GM18508 (cell line): ENCODE measurements around the gene SCLY.

ENCODE experiments used
- ATAC-seq: cut with Tn5 transposase; IDR thresholded peaks from one replicate; pipeline ENCODE4 v1.9.1; 2021; ENCODE audit warnings: moderate number of reproducible peaks; ENCODE audit not compliant: insufficient read depth, unreplicated experiment

SCLY gene

DNA sequence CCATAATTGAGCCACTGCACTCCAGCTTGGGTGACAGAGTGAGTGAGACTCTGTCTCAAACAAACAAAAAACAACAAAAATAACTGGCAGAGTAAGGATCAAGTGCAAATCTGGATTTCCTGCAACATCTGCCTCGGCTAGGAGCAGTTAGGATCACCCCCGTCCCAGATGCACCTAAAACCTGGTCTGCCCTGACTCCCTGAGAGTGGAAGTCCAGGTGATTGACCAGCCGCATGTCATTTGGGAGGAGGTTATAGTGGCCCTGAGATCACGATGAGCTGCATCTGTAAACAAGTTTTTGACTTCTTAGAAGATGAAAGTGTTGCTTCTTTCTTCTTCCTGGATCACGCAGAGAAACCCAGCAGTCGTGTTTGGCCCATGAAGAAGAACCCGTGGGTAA lies 34.3 kb downstream of the SCLY start:
- no peak for ATAC-seq

DNA sequence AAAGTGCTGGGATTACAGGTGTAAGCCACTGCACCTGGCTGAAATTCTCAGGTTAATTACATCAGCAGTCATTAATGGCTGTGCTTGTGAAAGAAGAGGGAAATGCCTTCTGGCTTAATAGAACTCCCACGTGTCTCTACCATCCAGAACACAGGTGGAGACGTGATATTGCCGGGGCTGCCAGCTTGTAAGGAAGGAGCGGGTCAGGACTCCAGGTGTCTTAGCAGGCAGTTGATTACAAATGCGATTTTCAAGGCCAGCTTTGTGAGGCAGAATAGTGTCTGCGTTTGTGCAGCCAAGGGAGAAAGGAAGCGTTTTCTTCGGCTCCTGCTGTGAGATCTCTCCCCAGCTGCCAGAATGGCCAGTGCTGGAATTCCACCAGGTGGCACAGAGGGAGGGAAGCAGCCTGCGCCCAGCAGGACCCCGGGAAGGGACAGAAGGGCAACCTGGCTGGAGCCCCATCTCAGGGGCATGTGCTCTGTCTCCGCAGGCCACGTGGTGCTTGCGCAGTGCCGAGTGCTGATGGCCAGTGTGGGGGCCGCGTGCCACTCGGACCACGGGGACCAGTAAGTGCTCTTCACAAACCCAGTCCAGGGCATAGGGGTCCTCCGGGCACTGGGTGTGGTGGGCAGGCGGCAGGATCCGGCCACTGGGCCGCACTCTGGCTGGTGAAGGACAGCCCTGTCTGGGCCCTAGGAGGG lies 35.7 kb downstream of the SCLY start:
- no peak for ATAC-seq

DNA sequence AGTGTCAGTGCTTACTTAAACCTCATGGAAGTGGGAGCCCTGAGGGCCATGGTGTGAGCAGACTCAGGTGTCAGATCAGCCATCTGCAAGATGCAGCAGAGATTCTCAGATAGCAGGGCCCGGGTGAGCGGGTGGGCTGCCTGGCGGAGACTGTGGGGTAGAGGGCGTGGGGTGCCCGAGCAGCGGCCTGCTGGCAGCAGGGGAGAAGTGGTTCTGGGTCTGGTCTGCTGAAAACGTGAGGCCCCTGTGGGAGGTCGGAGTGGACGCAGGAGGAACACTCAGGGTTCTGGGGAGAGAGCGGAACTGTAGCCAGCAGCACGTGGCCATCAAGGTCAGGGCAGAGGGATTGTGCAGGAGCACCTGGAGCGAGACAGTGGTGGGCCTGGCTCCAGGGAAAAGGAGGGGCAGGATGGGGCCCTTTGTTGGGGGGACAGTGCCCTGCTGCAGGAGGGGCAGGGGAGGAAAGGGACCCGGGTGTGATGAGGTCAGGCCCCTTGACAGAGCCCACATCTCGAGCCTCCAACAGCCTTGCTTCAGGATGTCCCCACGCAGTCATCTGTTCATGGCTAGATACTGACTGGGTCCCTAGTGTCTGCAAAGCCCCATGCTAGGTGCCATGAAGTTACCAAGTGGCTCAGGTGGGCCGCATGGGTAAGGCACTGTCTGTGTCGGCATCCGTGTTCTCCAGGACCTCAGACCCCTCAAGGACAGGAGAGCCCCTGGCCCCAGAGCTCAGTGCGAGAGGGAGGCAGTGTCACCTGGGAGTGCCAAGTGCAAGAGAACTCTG lies 36.6 kb downstream of the SCLY start:
- no peak for ATAC-seq

- no peak for ATAC-seq
Measured at GRCh38 chr2:238097988-238098871, 37.4 kb downstream of the SCLY start.

DNA sequence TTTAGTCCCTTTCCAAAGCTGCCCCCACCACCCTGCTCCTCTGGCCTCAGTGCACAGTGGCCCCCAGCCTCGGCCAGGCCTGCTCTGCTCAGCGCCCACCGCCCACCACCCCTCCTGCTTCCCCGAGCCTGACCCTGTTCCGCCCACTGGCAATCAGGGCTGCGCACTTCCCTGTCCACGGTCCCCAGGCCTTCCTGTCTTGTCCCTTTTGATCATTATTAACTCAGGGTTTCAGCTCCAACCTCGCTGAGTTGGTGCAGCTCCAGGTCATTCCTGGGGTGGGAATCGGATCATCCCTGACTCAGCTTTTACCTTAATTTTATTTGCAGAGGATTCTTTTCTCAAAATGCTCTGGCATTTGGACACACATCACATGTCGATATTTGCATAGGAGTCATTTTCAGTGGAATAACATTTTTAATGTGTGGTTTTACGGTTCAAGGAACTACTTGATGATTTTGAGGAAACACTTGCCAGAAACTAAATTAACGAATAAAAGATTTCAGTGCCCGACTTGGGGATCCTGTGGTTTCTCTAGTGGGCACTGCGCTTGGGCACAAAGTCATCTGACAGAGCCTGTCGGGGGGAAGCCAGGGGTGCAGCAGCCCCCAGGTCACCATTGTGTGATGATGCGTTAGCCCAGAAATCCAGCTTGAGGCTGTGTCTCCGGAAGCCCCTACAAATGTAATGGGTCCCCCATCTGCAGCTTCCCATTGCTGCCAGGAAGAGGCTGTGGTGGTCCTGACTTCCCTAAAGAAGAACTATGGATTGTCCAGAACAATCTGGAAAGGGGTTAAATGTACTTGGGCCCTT lies 38.3 kb downstream of the SCLY start:
- no peak for ATAC-seq

GRCh38 chr2:238099714-238100048 lies 38.9 kb downstream of the SCLY start:
- no peak for ATAC-seq

- ATAC-seq: no peak
Measured at GRCh38 chr2:238100049-238100820, 39.4 kb downstream of the SCLY start, which contains the start of gene ESPNL. TSS of gene ESPNL (plus strand) at chr2:238100340. CDS start at chr2:238100420, 80 bp downstream.

DNA sequence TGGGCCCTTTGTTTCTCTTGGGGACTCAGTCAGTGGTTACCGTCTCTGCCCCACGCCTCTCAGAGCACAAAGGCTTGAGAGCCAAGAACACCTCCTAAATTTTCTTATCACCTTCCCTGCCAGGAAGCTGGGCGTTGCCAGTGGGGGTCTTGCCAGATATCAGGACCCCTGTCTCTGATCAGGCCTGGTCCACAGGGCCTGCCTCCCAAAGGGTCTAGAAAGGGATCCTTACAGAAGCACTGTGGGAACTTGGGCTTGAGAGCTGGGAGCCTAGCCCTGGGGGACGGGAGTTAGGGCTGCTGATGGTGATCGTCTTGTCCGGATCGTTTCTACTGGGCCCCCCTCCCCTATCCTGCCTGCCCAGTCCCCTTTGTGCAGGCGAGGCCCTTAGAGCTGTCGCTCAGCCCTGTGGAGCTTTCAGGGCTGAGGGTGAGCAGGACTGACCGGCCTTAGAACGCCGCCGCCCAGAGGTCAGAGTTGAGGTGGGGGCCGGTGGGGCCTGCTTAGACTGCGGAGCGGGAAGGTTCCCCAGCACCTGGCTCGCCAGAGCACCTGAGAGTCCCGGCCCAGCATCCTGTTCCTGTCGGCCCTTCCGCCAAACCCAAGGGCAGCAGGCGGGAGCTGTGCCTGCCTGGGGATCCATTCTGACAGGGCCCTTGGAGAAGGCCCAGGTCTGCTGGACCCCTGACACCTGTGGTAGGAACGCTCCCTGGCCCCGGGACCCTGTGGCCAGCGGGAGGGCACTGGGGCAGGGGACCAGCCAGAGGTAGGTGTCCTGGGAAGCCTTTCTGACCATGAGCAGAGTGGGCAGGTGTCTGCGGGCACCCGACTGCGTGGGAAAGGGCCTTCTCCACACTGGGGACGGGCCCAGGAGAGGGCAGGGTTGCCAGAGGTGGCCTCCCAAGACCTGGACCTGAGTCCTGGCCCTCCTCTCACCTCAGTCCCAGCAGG lies 40.3 kb downstream of the SCLY start:
- no peak for ATAC-seq

DNA sequence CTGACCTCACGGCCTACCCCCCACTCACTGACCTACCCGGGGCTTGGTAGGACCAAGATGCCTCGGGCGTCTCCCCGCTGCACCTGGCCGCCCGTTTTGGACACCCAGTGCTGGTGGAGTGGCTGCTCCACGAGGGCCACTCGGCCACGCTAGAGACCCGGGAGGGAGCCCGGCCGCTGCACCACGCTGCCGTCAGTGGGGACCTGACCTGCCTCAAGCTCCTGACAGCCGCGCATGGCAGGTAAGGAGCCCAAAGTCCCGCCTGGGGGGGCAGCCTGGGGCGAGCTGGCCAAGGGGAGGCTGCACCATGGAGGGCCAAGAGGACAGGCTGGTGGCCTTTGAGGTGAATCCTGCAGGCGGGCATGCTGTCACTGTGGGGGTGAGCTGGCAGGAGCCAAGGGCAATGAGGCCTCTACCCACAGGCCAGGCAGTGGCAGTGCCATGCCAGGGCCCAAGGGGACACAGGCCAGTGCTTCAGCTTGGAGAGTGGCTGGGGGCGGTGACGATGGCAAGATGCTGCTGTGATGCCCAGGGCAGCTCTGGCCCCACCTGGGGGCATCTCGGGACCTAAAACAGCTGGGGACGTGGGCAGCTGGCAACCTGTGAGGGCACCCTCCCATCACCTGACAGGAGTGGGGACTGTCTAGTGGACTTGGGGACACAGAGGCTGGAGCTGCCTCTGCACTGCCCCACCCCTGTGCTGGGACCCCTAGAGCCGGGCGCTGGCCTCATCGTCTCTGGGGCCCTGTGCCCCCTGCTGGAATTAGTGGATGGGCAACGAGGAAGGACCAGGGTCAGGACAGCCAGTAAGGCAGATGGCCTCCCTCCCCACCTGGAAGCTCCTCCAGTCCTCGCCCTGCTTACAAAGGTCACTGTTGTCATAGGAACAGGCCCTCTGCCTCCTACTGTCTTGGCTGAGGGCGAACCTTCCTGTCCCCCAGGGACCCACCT lies 41.4 kb downstream of the SCLY start:
- no peak for ATAC-seq

DNA sequence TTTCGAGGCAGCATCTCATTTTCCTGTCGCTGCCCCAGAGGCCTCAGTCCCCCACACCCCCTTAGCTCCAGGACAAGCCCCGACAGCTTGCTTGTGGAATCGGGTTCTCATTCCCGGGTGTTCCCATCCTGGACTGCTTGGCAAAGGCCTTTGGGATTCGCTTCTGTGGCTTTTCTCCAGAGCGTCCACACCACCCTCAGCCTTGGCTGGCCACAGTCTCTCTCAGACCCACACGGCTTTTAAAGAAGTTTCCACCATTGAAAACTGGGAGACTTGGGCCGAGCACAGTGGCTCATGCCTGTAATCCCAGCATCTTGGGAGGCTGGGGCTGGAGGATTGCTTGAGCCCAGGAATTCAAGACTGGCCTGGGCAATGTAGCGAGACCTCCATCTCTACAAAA lies 42.1 kb downstream of the SCLY start:
- no peak for ATAC-seq

- no peak for ATAC-seq
Measured at GRCh38 chr2:238103465-238104225, 42.8 kb downstream of the SCLY start.

- ATAC-seq: no peak
Measured at GRCh38 chr2:238104226-238104690, 43.5 kb downstream of the SCLY start.

DNA sequence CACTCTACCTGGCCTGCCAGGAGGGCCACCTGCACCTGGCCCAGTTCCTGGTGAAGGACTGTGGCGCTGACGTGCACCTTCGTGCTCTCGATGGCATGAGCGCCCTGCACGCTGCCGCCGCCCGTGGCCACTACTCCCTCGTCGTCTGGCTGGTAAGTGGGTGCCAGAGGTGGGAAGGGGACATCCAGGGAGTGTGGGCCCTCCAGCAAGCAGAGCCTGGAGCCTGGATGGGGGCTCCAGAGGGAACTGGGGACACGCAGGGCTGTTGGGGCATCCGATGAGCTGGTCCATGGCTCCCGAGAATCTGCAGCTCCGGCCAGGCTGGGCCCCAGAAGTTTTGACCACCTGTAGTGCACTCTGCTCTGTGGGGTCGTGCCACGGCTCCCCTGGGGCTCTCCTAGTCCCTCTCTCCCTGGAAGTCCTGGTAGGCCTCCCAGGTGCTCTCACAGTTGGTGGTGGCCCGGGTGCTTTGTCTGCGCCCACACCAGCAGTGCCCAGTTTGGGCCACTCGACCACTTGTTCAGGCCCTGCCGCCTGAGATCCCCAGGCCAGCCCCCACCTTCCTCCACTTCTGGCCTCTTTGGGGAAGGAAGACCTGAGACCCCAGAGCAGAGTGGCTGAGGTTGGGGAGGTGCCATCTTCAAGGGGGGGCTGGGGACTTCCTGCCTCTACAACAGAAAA lies 44.0 kb downstream of the SCLY start:
- no peak for ATAC-seq

DNA sequence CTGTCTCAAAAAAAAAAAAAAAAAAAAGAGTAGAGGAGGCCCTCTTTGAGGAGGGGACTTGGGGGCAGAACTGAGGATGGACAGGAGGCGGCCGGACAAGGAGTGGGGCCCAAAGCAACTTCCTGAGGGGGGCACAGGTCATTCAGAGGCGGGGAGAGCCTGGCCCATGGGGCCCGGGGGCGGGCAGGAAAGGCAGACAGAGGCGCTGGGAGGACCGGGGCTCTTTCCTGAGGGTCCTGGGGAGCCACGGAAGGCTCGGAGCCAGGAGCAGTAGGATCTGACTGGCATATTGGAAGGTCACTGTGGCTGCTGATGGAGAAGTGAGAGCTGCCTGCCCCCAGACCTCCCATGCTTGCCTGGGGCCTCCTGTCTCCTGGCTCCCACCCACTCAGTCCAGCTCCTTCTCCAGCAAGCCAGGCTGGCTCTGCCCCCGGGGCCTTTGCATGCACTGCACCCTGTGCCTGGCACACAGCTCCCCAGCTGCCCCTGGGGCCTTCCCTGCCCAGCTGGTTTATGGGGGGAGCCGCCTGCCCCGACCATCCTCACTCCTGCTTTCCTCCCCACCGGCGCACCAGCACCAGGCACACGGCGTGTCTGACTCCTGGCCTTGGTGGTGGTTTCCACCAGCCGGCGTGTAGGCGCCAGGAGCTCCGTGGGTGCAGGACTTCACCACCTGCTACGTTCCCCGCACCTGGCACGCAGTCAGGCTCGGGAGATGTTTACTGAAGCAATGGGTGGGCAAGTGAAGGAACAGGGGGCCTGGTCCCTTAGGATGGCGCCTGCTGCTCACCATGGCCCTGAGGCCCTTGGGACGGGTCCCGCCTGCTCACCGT lies 44.9 kb downstream of the SCLY start:
- ATAC-seq: no peak

DNA sequence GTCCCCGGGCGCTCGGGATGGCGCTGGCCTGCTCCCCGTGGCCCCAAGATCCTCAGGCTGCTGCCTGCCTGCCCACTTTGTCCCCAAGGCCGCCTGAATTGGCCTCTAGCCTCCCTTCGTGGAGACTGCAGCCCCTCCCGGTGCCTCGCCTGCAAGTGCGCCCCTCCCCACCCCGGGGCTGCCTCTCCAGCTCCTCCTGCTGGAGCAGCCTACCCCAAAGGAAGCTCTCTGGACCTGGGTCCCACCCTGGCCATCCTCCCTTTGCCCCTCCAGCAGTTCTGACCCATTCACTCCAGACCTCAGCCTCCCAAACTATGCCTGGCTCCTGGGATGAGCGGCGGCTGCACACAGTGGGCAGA lies 45.5 kb downstream of the SCLY start:
- ATAC-seq: no peak
